ENCODE measurements around the gene GPR62.
"Not testable (repeated sequence)": the region's sequence is repeated elsewhere in the genome, so short reads cannot be mapped to it uniquely, and the experiment has no call there.

The GPR62 gene

DNA sequence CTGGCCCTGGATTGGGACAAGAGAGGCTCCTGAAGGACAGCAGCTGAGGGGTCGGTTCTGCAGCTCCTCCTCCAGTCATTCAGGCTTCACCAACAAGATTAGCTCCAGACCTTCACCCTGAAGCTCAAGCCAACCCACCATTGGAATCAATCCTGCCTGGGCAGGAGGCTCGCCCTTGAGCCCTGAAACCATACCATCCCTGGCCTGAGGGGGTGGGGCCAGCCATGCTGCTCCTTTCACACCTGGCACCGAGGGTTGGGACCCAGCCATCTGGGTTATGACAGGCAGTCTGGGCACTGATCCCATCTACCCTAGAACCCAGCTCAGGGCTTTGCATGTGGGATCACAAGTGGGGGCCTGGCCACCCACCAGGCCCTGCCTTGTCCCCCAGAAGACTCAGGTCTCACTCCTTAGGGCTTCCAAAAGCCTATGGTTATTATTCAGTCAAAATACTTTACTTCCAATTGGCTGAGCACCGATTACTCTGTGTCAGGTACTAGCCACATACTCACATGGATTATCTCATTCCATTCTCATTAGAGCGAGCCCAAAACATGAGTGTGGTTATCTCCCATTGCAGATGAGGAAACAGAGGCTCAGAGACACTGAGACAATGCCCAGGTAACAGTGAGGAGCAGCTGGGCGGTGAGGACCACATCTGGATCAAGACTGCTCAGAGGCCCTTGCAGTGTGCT, 15.6 kb downstream of the GPR62 start:
- DNase-seq (ENCODE audit: low read depth) = no peak

DNA sequence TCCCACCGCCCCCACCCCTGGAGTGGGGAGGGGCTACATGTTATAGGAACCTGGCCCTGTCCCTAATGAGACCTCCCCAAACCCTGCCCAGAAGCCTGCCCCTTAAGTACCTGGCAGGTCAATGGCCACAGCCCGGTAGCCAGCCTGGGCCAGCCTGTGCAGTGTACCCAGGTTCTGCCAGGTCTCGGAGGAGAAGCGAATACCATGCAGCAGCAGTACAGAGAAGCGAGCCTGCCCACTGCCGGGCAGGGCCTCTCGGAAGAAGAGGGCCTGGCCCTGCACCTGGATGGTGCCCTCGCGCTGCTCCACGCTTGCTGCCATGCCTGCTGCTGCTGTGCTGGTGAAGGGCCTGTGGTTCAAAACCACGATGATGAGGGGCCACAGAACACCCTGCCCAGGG, 16.2 kb downstream of the GPR62 start:
- no peak for DNase-seq (ENCODE audit: low read depth)

DNA sequence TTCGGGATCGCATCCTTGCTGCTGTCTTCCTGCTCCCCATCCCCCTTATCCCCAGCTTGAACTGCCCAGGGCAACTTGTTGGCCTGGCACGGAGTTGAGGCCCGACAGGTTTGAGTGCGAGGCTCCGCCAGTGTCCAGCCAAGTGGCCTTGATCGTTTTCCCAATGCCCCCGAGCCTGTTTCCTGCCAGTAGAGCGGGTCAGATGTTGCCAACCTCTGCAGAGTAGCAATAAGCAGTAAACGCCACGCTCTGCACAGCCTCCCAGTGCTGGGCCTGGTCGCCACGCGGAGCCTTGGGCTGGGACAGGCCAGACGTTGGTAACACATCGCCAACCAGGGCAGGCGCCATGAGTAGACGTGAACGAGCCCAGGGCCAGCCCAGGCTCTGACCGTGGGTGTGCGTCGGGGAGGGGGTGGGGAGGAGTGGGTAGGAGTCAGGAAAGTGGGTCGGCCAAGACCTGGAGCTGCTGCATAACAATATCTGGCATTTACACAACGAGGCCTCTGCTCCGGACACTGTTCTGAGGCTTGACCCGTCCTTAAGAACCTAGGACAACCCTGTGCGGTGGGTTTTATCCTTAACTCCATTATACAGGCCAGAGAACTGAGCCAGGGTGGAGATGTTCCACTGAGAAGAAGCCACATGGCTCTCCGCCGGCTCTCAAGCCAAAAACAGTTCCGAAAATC, 19.2 kb downstream of the GPR62 start:
- no peak for DNase-seq (ENCODE audit: low read depth)

DNA sequence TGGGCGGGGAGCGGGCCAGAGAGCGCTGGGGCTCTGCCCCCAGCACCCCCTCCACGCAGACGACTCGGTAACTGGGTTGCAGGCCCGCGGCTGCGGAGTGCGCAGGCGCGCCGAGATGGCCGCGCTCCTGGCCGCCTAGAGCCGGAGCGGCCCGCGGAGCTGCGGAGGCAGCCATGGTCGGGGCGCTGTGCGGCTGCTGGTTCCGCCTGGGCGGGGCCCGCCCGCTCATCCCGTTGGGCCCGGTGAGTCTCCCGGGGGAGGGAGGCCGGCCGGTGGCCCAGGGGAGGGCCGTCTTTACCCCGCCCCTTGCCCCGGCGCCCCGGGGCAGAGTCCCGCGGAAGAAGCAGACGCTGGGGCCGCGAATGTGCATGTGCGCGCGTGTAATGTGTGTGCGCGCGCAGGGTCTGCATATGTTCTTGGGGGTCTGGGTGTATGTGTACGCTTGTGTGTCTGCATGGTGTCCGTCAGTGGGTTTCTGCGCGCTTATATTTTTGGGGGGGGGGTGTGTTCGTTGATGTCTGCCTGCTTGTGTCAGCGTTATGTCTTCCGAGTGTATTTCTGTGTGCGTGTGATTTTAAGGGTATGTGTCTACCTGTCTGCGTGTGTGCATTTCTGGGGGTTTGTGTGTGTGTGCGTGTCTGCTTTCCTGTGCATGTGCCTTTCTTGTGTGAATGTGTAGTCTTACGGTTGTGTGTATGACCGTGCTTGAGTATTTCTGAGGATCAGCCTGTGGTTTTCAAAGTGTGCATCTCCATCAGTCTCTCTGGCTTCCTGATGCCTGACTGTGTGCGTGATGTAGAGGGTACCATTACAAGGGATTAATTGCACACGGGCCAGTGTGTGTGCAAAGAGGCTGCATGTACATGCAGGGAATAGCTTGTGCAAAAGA, 20.0 kb downstream of the GPR62 start, which contains the start of gene ABHD14A:
ABHD14A (plus strand) TSS at position 102 of the 889 bp plus-strand sequence; CDS start at position 174, 72 bp downstream.
- DNase-seq (ENCODE audit: low read depth) = peak; percentile 64

DNA sequence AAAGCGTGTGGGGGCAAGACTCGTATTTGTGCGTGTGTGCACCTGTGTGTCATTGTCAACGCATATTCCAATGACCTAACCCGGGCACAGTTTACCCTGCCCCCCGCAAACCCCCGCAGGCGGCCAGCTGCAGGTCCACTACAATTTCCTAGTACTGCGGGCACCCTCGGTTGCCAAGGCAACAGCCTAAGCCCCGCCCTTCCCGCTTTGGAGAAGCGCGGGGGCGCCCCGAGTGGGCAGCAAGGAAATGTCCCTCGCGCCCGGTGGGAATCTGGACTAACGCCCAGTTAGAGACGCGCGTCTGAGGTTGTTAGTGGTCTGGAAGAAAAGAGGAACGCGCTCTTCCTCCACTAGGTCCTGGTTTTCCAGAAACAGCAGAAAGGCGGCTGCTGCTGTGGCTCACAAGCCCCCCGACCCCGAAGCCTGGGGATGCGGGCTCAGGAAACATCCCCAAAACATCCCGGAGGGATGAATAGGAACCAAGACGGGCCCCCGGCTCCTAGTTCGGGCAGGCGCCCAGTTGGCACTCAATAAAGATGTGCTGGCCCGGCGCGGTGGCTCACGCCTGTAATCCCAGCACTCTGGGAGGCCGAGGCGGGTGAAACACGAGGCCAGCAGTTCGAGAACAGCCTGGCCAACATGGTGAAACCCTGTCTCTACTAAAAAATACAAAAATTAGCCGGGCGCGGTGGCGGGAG, 20.8 kb downstream of the GPR62 start:
- no peak for DNase-seq (ENCODE audit: low read depth)

- no peak for DNase-seq (ENCODE audit: low read depth)
Measured at GRCh38 chr3:51977446-51978142, 22.4 kb downstream of the GPR62 start.

GRCh38 chr3:51978143-51978502, 22.9 kb downstream of the GPR62 start:
- no peak for DNase-seq (ENCODE audit: low read depth)

- no peak for DNase-seq (ENCODE audit: low read depth)
Measured at GRCh38 chr3:51980253-51980652, 25.1 kb downstream of the GPR62 start.

DNA sequence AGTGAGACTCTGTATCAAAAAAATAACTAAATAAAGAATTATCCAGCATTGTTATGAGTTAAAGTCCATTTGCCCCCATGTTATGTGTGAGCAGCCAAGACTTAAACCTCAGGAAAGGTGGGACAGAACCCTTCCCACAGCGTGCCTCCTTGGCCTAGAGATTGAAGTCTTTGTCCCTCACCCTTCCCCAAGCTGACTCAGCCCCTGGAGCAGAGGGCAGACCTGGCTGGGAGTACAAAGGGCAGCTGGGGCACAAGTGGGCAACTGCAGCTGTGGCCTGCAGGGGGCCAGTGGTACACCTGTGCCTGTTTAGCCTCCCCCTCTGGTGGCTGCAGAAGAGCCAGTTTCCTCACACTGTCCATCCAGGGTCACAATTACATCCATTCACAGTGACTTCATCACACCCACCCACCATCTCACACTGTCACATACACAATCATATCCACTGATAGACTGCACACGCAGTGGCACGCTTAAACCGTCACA, 27.2 kb downstream of the GPR62 start:
- DNase-seq (ENCODE audit: low read depth) = no peak

GRCh38 chr3:51982838-51983577, 27.8 kb downstream of the GPR62 start, which contains the start of gene ACY1:
Gene ACY1 (plus strand): TSS chr3:51983535. CDS start chr3:51984065, 530 bp downstream.
- peak; percentile 61 for DNase-seq (ENCODE audit: low read depth)

DNA sequence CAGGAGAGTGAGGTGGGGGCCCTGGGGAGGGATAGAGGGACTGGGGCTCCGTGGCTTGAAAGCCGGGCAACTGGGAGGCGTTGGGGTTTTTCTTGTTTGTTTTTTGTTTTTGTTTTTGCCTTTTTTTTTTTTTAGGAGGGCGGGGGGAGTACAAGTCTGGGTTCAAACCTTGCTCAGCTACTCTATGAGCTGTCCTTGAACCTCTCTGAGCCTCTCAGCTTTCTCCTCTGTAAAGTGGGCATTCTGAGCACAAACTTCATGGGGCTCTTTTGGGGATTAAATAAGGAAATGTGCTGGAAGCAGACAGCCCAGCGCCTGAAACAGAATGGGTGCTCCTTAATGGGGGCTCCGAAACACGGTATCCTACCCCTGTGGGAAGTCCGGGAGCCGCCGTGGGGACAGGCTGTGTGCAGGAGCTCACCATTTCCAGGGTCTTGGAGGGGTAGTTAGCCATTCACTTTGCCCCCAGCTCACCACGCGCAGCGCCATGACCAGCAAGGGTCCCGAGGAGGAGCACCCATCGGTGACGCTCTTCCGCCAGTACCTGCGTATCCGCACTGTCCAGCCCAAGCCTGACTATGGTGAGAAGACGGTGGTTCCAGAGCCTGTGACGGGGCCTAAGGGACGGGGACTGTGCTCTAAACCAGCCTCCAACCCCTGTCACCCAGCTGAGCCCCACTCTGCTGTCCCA, 28.5 kb downstream of the GPR62 start:
- DNase-seq (ENCODE audit: low read depth) = no peak

- DNase-seq (ENCODE audit: low read depth) = no peak
Measured at GRCh38 chr3:51984269-51984647, 29.1 kb downstream of the GPR62 start.

DNA sequence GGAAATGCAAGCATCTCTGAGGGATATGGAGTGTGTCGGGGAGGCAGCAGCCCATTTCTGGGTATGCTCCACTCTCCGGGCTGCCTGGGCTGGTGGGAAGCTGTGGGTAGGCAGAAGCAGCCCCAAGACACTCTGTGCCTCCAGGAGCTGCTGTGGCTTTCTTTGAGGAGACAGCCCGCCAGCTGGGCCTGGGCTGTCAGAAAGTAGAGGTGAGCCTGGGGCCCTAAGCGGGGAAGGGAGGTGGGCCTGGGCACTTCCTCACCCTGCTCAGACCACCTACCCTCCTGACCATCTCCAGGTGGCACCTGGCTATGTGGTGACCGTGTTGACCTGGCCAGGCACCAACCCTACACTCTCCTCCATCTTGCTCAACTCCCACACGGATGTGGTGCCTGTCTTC, 29.9 kb downstream of the GPR62 start:
- DNase-seq (ENCODE audit: low read depth) = no peak

GRCh38 chr3:51986010-51986947, 31.1 kb downstream of the GPR62 start:
- no peak for DNase-seq (ENCODE audit: low read depth)

DNA sequence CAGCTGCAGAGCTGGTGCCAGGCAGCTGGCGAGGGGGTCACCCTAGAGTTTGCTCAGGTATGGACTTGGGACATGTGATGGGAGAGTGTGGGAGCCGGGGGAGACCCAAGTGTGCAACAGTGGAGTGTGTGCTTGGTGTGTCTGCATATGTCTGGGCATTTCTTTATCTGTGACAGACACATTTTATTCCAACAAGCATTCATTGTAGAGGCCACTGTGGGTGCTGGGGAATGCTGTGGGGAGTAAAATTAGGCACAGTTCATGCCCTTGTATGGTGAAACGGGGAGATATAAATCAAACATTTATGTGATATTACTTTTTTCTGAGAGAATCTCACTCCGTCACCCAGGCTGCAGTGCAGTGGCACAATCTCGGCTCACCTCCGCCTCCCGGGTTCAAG, 32.4 kb downstream of the GPR62 start:
- no peak for DNase-seq (ENCODE audit: low read depth)

GRCh38 chr3:51988286-51989146, 33.3 kb downstream of the GPR62 start:
- DNase-seq (ENCODE audit: low read depth) = no peak

DNA sequence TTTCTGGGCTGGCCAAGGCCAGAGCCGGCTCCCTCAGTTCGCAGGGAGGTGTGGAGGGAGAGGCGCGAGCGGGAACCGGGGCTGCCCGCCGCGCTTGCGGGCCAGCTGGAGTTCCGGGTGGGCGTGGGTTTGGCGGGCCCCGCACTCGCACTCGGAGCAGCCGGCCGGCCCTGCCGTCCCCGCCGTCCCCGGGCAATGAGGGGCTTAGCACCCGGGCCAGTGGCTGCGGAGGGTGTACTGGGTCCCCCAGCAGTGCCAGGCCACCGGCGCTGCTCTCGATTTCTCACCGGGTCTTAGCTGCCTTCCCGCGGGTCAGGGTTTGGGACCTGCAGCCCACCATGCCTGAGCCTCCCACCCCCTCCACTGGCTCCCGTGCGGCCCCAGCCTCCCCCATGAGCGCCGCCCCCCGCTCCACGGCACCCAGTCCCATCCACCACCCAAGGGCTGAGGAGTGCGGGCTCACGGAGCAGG, 35.4 kb downstream of the GPR62 start:
- DNase-seq (ENCODE audit: low read depth) = not testable (repeated sequence)

Data from activated T-helper 9 cell treated with anti-CD3 and anti-CD28 coated beads, Interleukin-2, amount 50 U/mL, for 16 hours (primary cell).